ENCODE results near the gene OSBPL8. TPM values are rescaled to one million over a fixed set of nuclear protein-coding genes. Genes with fewer than 3 reads are reported as not detected.

OSBPL8 gene, protein sequence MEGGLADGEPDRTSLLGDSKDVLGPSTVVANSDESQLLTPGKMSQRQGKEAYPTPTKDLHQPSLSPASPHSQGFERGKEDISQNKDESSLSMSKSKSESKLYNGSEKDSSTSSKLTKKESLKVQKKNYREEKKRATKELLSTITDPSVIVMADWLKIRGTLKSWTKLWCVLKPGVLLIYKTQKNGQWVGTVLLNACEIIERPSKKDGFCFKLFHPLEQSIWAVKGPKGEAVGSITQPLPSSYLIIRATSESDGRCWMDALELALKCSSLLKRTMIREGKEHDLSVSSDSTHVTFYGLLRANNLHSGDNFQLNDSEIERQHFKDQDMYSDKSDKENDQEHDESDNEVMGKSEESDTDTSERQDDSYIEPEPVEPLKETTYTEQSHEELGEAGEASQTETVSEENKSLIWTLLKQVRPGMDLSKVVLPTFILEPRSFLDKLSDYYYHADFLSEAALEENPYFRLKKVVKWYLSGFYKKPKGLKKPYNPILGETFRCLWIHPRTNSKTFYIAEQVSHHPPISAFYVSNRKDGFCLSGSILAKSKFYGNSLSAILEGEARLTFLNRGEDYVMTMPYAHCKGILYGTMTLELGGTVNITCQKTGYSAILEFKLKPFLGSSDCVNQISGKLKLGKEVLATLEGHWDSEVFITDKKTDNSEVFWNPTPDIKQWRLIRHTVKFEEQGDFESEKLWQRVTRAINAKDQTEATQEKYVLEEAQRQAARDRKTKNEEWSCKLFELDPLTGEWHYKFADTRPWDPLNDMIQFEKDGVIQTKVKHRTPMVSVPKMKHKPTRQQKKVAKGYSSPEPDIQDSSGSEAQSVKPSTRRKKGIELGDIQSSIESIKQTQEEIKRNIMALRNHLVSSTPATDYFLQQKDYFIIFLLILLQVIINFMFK
- total RNA-seq, result 151 TPM

DNA sequence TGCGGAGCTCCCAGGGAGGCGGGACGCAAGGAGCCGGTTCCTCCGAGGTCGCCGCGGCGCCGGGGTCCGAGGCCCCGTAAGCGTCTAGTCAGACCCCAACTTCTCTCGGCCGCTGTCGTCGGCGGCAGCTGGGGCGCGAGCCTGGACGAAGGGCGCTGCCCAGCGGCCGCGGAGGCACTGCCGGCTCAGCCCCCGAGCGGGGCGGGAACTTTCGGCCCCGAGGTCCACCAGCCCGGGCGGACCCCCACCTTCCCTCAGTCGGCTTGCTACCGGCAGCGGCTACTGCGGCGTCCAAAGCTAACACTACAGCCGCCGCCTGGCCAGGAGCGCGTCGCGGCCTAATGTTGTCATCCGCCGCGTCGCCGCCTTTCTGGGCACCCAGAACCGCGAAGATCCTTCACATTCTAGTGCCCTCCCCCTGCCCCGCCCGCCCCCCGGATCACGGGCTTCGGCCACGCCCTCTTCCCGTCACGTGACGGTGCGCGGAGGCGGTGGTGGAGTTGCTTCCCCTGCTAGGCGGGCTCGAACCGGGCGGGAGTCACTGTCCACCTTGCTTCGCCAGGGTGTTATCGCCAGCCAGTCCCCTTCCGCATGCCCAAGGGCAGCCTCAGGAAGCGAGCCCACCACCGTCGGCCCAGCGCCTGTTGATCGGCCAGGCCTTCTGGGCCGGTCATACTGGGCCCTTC, at the start of gene OSBPL8:
TSS of gene OSBPL8 (minus strand) at position 372 of the 686 bp plus-strand sequence. CDS start 72,220 bp downstream, outside the sequence.

DNA sequence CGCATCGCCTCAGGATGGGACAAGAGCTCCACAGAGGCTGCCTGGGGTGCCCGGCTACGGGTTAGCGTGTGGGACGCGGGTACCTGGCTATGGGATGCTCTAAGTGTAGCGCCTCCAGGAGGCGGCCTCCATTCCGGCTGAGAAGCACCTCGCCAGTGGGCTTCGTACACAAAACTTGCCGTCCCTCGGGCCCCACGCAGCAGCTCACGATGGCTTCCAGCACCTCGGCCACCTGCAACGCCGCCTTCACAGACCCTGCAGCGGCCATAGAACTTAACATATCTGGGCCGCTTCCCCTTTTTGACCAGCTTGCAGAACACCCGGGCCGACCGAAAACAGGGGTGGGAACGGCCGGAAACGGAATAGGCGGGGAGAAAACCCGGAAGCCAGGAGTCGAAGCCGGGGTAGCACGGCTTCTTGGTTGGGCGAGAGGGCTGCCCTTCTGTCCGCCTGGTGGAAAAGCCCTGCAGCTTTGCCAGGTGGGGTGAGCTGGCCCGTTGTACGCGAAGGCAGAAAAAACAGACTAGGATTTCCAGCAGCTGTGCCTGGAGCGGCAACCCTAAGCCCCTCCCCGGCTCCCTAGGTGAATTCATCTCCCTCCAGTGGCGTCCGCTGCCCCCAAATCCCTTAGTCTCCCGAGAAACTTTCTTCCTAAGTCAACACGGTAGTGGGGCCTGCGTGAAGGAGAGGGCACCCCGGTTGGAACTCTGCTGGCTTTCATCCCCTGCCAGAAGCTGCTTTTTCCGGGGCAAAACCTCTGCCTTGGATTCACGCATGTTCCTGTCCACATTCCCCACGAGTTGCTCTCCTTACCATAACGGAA, 211.3 kb downstream of the OSBPL8 start, which contains the start of gene BBS10:
TSS of gene BBS10 (minus strand) at position 337 of the 823 bp plus-strand sequence. CDS start at position 280, 57 bp downstream.

Small RNA genes lying within 50 kb of the gene (small RNA-seq; reads per million reads assigned to genes)
- gene RN7SKP172, result not detected

Other genes with a start within 250 kb of the OSBPL8 start
- 35.5 TPM for gene BBS10, start 211.4 kb downstream of the OSBPL8 start, total RNA-seq
- 251 TPM for gene ZDHHC17, start 204.3 kb upstream of the OSBPL8 start, total RNA-seq